ENCODE results near the gene KRTAP1-4.
"Not testable (repeated sequence)": the region's sequence is repeated elsewhere in the genome, so short reads cannot be mapped to it uniquely, and the experiment has no call there.

The KRTAP1-4 gene

DNA sequence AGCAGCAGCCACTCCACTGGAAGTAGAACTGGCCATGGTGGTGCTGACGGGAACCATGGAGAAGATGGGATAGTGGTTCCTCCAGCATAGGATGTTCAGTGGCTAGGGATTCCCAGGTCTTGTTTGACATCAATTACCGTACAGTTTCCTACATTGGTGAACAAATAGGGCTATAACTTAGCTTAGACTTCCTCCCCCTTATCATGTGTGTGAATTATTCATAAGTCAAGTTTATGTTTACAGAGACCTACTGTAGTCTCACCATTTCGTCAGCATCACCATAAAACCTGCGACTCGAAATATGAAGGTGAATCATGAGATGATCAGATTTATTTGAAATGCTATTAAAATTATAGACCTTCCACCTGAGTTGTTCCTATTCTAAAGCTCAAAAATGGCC lies 28.7 kb upstream of the KRTAP1-4 start:
- Histone ChIP-seq H3K27ac (ENCODE audit: low read length) (no peak overlapping the region), H3K9ac (ENCODE audit: low read length) (no peak overlapping the region), H3K4me2 (ENCODE audit: low read length) (no peak overlapping the region), H3K9me3 (ENCODE audit: insufficient read depth, low read length) (no peaks in the 10 kb centered on the region), H4K20me1 (ENCODE audit: insufficient read depth, low read length) (no peaks in the 10 kb centered on the region), H3K27me3 (ENCODE audit: low read depth, low read length) (peaks cover 23% of the 10 kb centered on the region), H3K36me3 (replicated peaks; ENCODE audit: low read depth, low read length) (no peaks in the 10 kb centered on the region), H3K79me2 (ENCODE audit: low read length) (no peaks in the 10 kb centered on the region), H3K4me1 (ENCODE audit: low read length) (no peaks in the 10 kb centered on the region), H3K4me3 (ENCODE audit: low read length) (no peak overlapping the region), H2AFZ (ENCODE audit: low read depth, low read length) (no peak overlapping the region)
- TF ChIP-seq EZH2phosphoT487 (IDR thresholded peaks at IDR 0.05; ENCODE audit: low read depth) = no peak
- no peak for TF ChIP-seq CTCF (IDR thresholded peaks at IDR 0.05; ENCODE audit: low read depth, low read length)

DNA sequence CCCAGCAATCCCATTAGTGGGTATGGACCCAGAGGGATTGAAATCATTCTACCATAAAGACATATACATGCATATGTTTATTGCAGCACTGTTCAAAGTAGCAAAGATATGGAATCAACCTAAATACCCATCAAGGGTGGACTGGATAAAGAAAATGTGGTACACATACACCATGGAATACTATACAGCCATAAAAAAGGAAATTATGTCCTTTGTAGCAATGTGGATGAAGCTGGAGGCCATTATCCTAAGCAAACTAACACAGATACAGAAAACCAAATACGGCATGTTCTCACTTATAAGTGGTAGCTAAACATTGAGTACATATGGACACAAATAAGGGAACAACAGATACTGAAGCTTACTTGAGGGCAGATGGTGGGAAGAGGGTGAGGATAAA lies 27.6 kb upstream of the KRTAP1-4 start:
- Histone ChIP-seq H3K79me2 (ENCODE audit: low read length) (no peaks in the 10 kb centered on the region), H3K4me1 (ENCODE audit: low read length) (no peaks in the 10 kb centered on the region), H4K20me1 (ENCODE audit: insufficient read depth, low read length) (no peaks in the 10 kb centered on the region), H3K9me3 (ENCODE audit: insufficient read depth, low read length) (no peaks in the 10 kb centered on the region), H2AFZ (ENCODE audit: low read depth, low read length) (no peak overlapping the region), H3K4me2 (ENCODE audit: low read length) (no peak overlapping the region), H3K27ac (ENCODE audit: low read length) (no peak overlapping the region), H3K36me3 (replicated peaks; ENCODE audit: low read depth, low read length) (no peaks in the 10 kb centered on the region), H3K9ac (ENCODE audit: low read length) (no peak overlapping the region), H3K4me3 (ENCODE audit: low read length) (no peak overlapping the region), H3K27me3 (ENCODE audit: low read depth, low read length) (peaks cover 29% of the 10 kb centered on the region)
- TF ChIP-seq CTCF (IDR thresholded peaks at IDR 0.05; ENCODE audit: low read depth, low read length) = no peak
- TF ChIP-seq EZH2phosphoT487 (IDR thresholded peaks at IDR 0.05; ENCODE audit: low read depth) = no peak

- H3K9ac ChIP-seq (ENCODE audit: low read length); H3K27ac ChIP-seq (ENCODE audit: low read length); H4K20me1 ChIP-seq (ENCODE audit: insufficient read depth, low read length); H3K27me3 ChIP-seq (ENCODE audit: low read depth, low read length); H3K4me3 ChIP-seq (ENCODE audit: low read length); H3K9me3 ChIP-seq (ENCODE audit: insufficient read depth, low read length); H3K4me1 ChIP-seq (ENCODE audit: low read length); H3K36me3 ChIP-seq (replicated peaks; ENCODE audit: low read depth, low read length); H2AFZ ChIP-seq (ENCODE audit: low read depth, low read length); H3K4me2 ChIP-seq (ENCODE audit: low read length); H3K79me2 ChIP-seq (ENCODE audit: low read length): not testable (repeated sequence)
Measured at GRCh38 chr17:41055130-41055529, 25.1 kb upstream of the KRTAP1-4 start, which contains the start of gene KRTAP2-2. TSS of gene KRTAP2-2 (minus strand) at chr17:41055230. CDS start at chr17:41055211, 19 bp downstream.

GRCh38 chr17:41054556-41054955 lies 24.6 kb upstream of the KRTAP1-4 start:
- H3K27me3 ChIP-seq (ENCODE audit: low read depth, low read length); H2AFZ ChIP-seq (ENCODE audit: low read depth, low read length): not testable (repeated sequence)

GRCh38 chr17:41054025-41054424 lies 24.0 kb upstream of the KRTAP1-4 start:
- no peaks in the 10 kb centered on the region for H3K9me3 ChIP-seq (ENCODE audit: insufficient read depth, low read length)
- H4K20me1 ChIP-seq (ENCODE audit: insufficient read depth, low read length) = no peaks in the 10 kb centered on the region
- H3K36me3 ChIP-seq (replicated peaks; ENCODE audit: low read depth, low read length) = no peaks in the 10 kb centered on the region
- no peak for TF ChIP-seq EZH2phosphoT487 (IDR thresholded peaks at IDR 0.05; ENCODE audit: low read depth)
- no peak for TF ChIP-seq CTCF (IDR thresholded peaks at IDR 0.05; ENCODE audit: low read depth, low read length)
- H3K4me3 ChIP-seq (ENCODE audit: low read length) = no peak overlapping the region
- H3K27ac ChIP-seq (ENCODE audit: low read length) = no peak overlapping the region
- no peaks in the 10 kb centered on the region for H3K4me1 ChIP-seq (ENCODE audit: low read length)
- H3K4me2 ChIP-seq (ENCODE audit: low read length) = no peak overlapping the region
- no peak overlapping the region for H2AFZ ChIP-seq (ENCODE audit: low read depth, low read length)
- H3K27me3 ChIP-seq (ENCODE audit: low read depth, low read length) = peaks cover 6% of the 10 kb centered on the region; the same call in 1 of the 2 replicates
- no peaks in the 10 kb centered on the region for H3K79me2 ChIP-seq (ENCODE audit: low read length)
- H3K9ac ChIP-seq (ENCODE audit: low read length) = no peak overlapping the region

More at GRCh38 chr17:41054556-41054955, 24.6 kb upstream of the KRTAP1-4 start:
- H3K27ac ChIP-seq (ENCODE audit: low read length); H3K4me3 ChIP-seq (ENCODE audit: low read length); H3K4me1 ChIP-seq (ENCODE audit: low read length); H4K20me1 ChIP-seq (ENCODE audit: insufficient read depth, low read length); H3K9ac ChIP-seq (ENCODE audit: low read length); H3K36me3 ChIP-seq (replicated peaks; ENCODE audit: low read depth, low read length); H3K4me2 ChIP-seq (ENCODE audit: low read length); H3K9me3 ChIP-seq (ENCODE audit: insufficient read depth, low read length); H3K79me2 ChIP-seq (ENCODE audit: low read length): not testable (repeated sequence)
